HG03103 (cell line): Measurements from ENCODE around the gene SLC35D3.
"Not testable (repeated sequence)": the region's sequence is repeated elsewhere in the genome, so short reads cannot be mapped to it uniquely, and the experiment has no call there.

Source experiments
- ATAC-seq: cut with Tn5 transposase; IDR thresholded peaks from one replicate; pipeline ENCODE4 v1.9.1; 2021; ENCODE audit warnings: low read depth; ENCODE audit not compliant: unreplicated experiment

Gene SLC35D3

GRCh38 chr6:136922685-136923006, 545 bp downstream of the SLC35D3 start:
- no peak for ATAC-seq

- no peak for ATAC-seq
Measured at GRCh38 chr6:136923116-136923953, 1.2 kb downstream of the SLC35D3 start.

- no peak for ATAC-seq
Measured at GRCh38 chr6:136923954-136924673, 2.0 kb downstream of the SLC35D3 start.

GRCh38 chr6:136926383-136926782, 4.3 kb downstream of the SLC35D3 start:
- no peak for ATAC-seq

GRCh38 chr6:136927292-136927691, 5.2 kb downstream of the SLC35D3 start:
- no peak for ATAC-seq

GRCh38 chr6:136930528-136930927, 8.4 kb downstream of the SLC35D3 start:
- ATAC-seq = no peak

- no peak for ATAC-seq
Measured at GRCh38 chr6:136932599-136932998, 10.5 kb downstream of the SLC35D3 start.

GRCh38 chr6:136945072-136945471, 23.0 kb downstream of the SLC35D3 start:
- no peak for ATAC-seq

- no peak for ATAC-seq
Measured at GRCh38 chr6:136945711-136946121, 23.6 kb downstream of the SLC35D3 start.

GRCh38 chr6:136947037-136947436, 24.9 kb downstream of the SLC35D3 start:
- ATAC-seq = no peak

- not testable (repeated sequence) for ATAC-seq
Measured at GRCh38 chr6:136949957-136950356, 27.9 kb downstream of the SLC35D3 start.

GRCh38 chr6:136950436-136951126, 28.5 kb downstream of the SLC35D3 start:
- no peak for ATAC-seq

GRCh38 chr6:136952714-136953260, 30.7 kb downstream of the SLC35D3 start:
- no peak for ATAC-seq

GRCh38 chr6:136955123-136955522, 33.0 kb downstream of the SLC35D3 start:
- ATAC-seq = no peak

- no peak for ATAC-seq
Measured at GRCh38 chr6:136956590-136957544, 34.8 kb downstream of the SLC35D3 start.

GRCh38 chr6:136958168-136958567, 36.1 kb downstream of the SLC35D3 start:
- ATAC-seq = no peak

- no peak for ATAC-seq
Measured at GRCh38 chr6:136959471-136959891, 37.4 kb downstream of the SLC35D3 start.

GRCh38 chr6:136959935-136960334, 37.8 kb downstream of the SLC35D3 start:
- ATAC-seq = not testable (repeated sequence)

GRCh38 chr6:136960781-136961180, 38.7 kb downstream of the SLC35D3 start:
- ATAC-seq = no peak

GRCh38 chr6:136961848-136962247, 39.7 kb downstream of the SLC35D3 start:
- ATAC-seq = no peak
